Stimulated activated CD4-positive, alpha-beta T cell treated with anti-CD3 and anti-CD28 coated beads, Interleukin-12 subunit alpha, Interleukin-12 subunit beta, amount 100 ng/mL, for 48 hours (primary cell): Measurements from ENCODE around the gene B4GALT7.

Experiments used
- DNase-seq, 3 donors: peaks; one replicate each; pipeline ENCODE4 v3.0.0-alpha.2; 2020; ENCODE audit warnings: low read depth in 2 of 3, low spot score in 1 of 3

Gene B4GALT7

DNA sequence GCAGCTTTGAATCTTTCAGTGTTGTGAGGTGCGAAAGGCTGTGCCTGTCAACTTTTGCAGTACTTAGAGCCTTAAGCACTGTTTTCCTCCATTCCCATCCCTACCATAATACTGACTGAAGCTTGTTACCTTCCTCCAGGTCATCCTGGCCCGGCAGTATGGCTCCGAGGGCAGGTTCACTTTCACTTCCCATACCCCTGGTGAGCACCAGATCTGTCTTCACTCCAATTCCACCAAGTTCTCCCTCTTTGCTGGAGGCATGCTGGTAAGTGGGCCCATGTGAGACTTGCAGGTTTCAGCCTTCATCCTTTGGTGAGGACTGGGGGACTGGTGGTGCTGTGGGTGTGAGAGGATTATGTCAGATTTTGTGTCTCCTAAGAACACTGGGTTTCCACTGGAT lies 6.4 kb upstream of the B4GALT7 start:
- DNase-seq, result no peak

DNA sequence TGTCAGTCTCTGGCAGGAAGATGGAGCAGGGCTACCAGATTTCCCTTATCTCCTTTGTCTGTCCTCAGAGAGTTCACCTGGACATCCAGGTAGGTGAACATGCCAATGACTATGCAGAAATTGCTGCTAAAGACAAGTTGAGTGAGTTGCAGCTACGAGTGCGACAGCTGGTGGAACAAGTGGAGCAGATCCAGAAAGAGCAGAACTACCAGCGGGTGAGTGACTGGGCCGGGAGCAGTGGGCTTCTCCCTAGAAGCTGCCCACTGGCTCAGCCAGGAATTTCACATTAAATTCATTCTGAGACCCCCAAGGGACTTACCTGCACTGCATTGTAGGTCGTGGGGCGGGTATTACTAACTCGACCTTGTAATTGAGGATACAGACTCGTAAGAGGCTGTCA lies 5.9 kb upstream of the B4GALT7 start:
- no peak for DNase-seq

DNA sequence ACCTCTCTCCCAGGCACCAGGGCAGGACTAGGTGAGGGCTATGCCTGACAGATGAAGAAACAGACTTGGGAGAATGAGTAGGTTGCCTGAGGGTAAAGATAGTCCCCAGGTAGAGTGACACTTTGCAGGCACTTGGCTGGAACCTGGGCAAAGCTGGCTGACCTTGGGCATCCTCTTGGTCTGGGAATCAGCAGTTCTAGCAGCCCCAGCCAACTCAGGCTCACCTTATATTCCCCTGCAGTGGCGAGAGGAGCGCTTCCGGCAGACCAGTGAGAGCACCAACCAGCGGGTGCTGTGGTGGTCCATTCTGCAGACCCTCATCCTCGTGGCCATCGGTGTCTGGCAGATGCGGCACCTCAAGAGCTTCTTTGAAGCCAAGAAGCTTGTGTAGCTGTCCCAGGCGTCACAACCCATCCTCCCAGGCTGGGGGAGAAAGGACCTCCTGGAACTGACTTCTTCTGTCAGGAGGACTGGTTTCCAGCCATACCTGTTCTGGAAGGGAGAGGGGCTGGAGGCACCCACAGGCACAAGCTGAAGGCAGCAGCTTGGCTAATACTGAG lies 4.8 kb upstream of the B4GALT7 start:
- no peak for DNase-seq

DNA sequence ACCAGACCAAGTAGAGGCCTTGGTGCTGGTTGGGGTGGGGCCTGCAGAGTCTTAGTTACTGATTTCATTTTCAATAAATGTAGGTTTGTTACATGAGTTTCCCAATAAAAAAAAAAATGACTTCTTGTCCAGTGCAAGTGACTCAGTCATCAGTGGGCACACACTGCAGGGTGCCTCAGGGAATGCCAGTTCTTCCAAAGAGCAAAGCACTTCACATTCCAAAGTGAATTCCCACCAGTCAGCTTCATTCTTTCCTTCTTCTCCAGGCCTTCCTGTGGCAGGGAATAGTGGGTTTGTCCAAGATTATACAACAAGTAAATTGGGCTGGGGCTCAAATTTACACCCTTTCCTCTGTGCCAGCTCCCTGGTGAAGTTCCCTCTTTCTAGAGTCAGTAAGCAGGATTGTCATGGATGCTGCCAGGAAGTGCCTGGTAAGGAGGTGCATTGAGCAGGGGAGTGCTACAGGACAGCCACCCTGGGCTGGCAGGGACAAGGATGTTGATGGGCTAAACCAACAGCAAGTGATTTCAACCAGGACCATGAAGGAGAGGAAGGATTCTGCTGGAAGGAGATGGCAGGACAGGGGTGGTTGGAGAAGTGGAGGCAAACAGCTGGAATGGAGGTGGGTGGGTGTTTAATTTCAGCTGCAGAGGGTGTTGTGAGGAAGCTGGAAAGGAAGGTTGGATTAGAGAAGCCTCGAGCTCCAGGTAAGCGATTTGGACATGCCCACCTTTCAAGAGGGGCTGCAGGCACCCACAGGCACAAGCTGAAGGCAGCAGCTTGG lies 3.7 kb upstream of the B4GALT7 start:
- no peak for DNase-seq

DNA sequence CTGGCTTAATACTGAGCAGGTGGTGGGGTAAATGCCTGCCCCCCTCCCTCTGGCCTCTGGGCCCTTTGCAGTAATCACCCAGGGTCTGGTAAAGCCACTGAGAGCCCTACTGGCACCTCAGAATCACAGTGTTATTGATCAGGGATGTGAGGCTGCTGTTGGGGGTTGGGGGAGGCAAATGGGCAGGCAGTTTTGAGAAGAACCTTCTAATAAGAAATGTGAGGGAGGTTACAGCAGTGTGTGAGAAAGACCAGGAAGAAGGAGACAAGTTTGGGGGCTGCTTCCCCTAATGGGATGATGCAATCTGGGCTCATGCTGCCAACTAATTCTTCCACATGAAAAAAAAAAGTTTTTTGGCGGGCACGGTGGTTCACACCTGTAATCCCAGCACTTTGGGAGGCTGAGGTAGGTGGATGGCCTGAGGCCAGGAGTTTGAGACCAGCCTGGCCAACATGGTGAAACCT lies 3.1 kb upstream of the B4GALT7 start:
- DNase-seq, result no peak

DNA sequence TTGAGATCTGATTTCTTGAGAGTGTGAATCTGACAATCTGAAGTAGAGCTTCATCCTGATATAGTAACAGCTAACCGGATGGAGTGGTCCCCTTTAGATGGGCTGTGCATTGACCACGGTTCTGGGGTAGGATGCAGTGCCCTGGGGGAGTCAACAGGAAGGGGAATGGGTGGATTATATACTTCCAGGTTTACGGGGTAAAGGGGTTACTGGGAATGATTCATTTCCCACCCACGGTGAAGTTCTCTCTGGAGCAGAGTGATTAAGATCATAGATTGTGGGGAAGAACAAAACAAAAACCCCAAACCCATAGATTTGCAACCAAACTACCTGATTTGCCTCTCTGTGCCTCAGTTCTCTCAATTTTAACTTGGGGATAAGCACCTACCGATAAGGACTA lies 1.5 kb upstream of the B4GALT7 start:
- no peak for DNase-seq

DNA sequence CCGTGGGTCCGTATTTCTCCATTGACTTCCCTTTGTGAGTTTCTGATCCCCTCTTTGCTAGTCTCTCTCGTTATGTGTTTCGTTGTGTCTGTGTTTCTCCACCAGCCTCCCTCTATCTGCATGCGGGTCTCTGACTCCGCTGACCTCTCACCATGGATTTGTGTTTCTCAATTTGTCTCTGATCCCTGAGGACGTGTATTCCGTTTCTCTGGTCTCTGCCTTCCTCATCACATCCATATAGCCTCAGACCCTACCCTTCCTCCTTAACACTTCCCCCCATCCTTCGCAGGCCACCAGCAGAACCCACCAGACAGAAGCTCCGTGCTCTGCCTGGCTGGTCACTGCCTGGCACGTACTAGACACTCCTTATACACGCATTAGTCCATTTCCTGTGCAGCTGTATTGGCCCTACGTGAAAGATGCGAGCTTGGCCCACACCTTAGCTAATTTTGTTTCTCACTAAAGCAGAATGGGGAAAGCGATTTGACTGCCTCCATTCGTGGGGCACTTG lies 631 bp downstream of the B4GALT7 start:
- DNase-seq, result no peak

DNA sequence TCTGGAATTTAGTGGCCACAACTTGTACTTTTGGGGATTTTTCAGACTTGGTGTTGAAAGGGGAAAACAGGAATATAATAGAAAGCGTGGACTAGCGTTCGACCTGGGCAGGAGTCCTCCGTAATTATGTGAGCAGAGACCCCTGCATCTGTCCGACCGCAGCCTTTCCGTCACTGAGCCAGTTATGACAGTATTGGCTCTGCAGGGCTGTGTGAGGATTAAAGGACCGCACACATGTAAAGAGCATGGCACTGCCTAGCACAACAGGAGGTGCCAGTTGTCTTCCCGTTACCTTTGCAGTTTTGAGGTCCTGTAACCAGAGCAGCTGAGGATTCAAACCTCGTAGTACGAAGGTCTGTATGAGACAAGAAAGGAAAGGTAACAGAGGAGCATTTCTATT lies 1.2 kb downstream of the B4GALT7 start:
- no peak for DNase-seq

DNA sequence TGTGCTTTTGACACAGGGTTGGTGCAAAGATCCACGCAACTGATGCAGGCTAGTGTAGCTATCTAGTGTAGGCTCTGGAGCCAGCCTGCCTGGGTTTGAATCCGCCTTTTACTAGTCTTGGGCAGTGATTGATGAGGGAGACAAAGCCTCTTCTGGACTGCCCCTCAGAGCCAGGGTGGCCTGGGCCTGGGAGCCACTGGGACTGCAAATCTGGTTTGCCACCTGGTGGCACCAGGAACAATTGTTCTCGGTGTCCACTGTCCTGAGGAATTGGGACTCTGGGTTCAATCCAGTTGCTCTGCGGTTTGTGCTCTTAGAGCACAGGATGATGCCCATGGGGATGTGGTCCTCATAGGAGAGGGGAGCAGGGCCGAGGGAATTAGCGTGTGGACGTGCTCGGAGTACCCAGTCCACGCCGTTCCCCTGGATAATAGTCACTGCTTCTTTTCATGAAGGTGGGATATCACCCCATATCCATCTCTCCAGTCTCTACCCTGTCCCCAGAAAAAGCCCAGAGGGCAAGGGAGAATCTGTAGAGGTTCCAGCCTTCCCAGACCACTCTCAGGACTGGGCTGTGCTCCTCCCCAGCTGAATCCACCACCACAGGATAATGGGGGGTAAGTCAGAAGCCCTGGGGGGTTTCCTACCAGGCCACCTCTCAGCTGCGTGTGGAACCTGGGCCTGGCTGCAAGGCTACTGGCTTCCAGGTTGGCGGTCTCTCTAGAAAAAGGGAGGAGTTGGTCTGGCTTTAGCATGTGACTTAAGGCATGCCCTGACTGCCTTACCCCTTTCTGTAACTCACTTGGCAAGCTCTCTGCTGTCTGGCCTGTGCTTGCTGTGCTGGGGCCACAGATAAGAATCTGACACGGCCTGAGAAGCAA lies 1.9 kb downstream of the B4GALT7 start:
- DNase-seq, result no peak

DNA sequence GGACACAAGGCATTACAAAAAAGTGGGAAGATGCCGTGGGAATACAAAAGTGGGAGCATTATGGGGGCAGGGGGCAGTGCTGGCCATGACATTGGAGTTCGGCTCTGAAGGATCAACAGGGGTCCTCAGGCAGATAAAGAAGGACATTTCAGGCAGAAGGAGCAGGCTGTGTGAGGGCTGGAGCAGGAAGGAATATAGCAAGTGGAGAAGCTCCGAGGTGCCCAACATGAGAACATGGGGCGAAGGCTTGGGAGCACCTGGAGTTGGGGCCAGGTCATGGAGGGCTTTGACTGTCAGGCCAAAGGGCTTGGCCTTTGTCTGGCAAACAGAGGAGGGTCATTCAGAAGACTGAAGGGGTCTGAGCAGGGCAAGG lies 2.5 kb downstream of the B4GALT7 start:
- DNase-seq, result no peak

DNA sequence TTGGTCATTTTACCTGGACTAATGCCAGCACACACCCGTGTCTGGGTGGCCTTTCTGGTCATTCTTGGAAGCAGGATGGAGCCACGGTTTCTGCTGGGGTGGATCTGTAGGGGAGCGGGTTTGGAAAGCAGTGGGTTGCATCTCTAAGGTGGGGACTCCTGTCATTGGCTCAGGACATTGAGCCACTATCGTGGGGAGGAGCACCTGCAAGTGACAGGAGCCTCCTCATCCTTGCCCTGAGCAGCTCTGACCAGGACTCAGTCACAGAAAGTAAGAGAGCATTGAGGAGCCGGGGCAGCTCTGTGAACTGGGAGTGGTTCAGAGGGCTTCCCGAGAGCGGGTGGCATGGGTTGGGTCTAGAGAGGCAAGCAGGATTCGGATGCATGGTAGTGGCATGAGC lies 3.7 kb downstream of the B4GALT7 start:
- DNase-seq, result no peak

DNA sequence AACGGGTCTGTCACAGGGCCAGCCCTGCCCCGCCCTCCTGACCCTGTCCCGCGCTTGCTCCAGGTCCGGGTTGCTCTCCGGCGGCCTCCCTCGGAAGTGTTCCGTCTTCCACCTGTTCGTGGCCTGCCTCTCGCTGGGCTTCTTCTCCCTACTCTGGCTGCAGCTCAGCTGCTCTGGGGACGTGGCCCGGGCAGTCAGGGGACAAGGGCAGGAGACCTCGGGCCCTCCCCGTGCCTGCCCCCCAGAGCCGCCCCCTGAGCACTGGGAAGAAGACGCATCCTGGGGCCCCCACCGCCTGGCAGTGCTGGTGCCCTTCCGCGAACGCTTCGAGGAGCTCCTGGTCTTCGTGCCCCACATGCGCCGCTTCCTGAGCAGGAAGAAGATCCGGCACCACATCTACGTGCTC lies 4.2 kb downstream of the B4GALT7 start:
- no peak for DNase-seq

DNA sequence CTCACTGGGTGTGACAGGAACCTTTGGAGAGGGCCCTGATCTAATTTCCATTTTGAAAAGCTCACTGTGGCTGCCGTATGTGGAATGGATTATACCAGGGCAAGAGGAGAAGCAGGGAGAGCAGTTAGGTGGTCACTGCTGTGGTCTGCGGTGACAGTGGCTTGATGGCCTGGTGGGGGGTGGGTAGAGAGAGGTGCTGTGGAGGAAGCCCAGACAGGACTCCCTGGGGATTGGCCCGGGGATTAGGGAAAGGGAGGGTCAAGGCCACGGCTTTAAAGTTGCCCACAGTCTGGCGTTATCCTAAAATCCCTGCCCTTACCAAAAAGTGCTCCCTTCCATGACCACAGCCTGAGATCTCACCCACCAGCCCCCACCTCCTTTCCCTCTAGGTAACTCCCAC lies 4.7 kb downstream of the B4GALT7 start:
- DNase-seq, result no peak

DNA sequence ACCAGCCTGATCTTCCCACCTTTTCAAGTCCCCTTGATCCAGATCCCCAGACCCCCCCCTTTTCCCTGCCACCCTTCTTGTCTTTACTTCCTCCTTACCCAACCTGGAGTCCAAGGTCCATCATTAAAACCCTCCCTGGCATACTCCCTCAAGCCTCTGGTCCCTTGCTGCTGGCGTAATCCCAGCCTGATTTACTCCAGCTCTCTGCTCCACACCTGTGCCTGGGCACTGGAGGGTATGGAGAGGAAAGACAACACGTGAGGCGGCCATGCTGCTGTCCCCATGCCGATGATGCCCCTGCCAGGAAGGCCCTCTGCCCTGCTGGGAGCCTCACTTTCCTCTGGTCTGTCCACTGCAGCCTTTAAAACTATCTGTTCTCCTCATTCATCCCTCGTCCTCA lies 5.1 kb downstream of the B4GALT7 start:
- DNase-seq, result no peak

DNA sequence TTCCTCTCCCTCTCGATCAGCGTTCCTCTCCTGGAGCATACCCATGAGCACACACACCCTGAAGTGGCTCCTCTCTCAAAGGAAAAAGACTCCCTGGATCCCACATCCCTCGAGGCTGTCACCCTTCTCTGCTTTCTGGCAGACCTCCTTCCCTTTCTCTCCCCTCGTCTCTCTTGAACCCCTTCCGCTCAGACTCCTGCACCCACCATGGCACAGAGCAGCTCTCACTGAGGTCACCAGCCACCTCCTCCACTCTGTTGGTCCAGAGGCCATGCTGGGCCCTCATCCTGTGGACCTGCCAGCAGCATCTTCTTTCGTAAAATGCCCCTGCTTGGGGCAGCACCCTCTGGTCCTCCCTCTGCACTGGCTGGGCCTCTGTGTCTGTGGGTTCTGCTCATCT lies 5.7 kb downstream of the B4GALT7 start:
- no peak for DNase-seq

DNA sequence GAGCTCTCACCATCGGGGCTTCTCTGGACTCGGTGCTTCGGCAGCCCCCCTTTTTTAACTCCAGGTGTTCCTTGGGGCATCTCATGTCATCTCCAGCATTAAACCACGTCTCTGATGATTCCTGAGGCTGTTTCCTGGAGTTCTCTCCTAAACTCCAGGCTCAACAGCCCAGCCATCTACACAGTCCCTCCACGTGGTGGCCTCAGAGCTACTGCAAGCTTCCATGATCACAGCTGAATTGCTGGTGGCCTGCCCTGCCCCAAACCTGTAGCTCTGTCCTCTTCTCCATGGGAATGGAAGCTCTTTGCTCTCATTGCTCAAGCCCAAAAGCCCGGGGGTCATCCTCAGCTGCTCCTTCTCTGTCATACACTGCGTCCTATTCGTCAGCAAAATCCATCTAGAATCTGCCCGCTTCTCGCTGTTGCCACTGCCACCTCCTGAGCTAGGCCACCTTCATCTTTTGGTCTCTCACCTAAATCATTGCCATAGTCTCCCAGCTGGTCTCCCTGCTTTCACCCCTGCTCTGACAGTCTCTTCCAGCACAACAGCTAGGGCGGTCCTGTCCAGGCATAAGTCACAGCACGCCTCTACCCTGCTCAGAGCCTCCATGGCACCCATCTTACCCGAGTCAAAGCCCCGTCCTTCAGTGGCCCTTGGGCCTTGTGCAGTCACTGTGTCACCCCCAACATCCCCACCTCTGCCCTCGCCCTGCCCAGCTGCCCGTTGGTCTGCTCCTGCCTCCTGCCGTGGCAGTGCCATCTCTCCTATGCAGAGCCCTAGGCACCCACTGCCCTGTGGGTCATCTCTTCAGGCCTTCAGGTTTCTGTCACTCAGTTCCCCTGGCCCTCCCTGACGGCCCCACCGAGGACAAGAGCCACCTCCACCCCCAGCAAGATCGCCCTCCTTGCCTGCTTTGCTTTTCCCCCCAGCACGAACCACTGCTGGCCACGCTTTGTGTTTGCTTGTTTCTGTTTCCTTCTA lies 6.4 kb downstream of the B4GALT7 start:
- DNase-seq, result no peak

DNA sequence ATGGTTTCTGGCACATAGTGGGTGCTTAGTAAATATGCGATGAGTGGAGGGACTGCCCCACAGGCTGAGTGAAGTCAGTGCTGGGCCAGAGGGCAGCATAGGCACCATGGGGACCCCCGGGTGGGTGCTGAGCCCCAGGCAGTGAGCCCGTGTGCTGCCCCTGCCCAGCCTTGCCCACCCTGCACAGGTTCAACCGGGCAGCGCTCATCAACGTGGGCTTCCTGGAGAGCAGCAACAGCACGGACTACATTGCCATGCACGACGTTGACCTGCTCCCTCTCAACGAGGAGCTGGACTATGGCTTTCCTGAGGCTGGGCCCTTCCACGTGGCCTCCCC lies 7.2 kb downstream of the B4GALT7 start:
- no peak for DNase-seq

DNA sequence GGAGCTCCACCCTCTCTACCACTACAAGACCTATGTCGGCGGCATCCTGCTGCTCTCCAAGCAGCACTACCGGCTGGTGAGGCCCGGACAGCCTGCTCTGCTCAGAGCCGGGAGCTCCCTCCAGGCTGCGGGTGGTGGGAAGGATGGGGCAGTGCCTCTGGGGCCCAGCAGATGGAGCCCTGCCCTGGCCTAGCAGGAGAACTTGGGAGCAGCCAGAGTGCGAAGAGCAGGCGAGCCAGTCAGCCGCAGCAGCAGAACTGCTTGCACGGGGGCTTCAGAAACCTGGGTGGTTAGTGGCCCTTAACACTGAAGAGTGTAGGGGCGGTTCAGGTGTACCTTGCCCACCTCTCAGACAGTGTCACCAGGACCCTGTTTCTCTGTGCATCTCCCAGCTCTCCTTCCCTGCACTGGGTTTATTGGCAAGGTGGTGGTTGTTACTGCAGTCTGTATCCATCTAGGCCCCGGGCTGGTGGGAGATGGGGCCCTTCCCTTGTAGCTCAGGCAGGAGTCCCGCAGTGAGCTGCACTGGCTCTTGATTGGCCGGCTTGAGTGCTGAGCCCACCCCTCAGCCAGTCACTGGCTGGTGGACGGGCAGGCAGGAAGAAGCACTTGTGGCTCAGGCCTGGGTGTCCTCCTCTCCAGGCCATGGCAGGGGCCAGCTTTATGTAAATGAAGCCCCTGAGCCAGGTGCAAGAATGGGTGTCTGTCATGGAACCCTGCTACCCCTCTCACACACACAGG lies 7.7 kb downstream of the B4GALT7 start:
- peak; percentile 48 to 62 (median 56) for DNase-seq

DNA sequence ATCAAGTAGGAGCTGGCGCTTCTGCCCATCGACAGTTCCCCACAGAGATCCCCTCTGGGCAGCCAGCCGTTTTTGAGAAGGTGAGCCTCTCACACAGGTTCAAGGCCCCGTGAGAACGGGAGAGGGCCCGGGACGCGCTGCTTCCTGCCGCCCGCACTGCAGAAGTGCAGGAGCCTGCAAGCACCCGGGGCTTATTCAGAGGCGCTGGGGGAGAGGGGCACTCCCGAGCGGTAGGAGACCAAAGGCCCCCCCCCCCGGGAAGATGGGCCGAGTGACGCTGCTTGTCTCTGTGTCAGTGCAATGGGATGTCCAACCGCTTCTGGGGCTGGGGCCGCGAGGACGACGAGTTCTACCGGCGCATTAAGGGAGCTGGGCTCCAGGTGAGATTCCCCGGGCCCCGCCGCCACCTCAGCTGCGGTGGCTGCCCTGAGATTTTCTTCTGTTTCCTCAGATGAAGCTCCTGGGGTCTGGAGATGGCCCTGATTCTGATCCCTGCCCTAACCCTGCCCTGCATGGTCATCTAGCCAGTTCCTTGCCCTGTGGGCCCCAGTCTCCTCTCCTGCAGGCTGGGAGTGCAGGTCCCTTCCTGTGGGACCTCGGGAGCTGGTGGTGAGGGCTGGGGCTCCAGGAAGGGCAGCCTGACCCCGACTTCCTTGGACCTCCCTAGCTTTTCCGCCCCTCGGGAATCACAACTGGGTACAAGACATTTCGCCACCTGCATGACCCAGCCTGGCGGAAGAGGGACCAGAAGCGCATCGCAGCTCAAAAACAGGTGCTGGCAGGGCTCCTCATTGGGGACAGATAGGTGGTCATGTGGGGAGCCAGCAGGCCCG lies 8.5 kb downstream of the B4GALT7 start:
- no peak for DNase-seq
